ENCODE measurements around the gene XRN1.

Gene XRN1

GRCh38 chr3:142268426-142268825 lies 179.4 kb downstream of the XRN1 start:
- Histone ChIP-seq H3K9me3 (ENCODE audit: insufficient read depth, low read length) (no peaks in the 10 kb centered on the region), H3K4me2 (ENCODE audit: low read depth, low read length, poor library complexity, severe bottlenecking) (no peak overlapping the region), H3K9me2 (replicated peaks; ENCODE audit: insufficient read depth, low read length) (no peaks in the 10 kb centered on the region), H3K27me3 (ENCODE audit: low read length) (no peaks in the 10 kb centered on the region), H3K4me3 (ENCODE audit: insufficient read depth, low read length, poor library complexity, severe bottlenecking) (no peak overlapping the region), H3K36me3 (ENCODE audit: low read length) (no peaks in the 10 kb centered on the region), H3K9ac (ENCODE audit: low read length) (no peak overlapping the region), H3F3A (ENCODE audit: insufficient read depth) (no peaks in the 10 kb centered on the region), H4K20me1 (ENCODE audit: low read depth, low read length) (no peaks in the 10 kb centered on the region), H3K79me2 (ENCODE audit: insufficient read depth, low read length) (no peaks in the 10 kb centered on the region), H2AFZ (ENCODE audit: low read depth, low read length, severe bottlenecking) (no peak overlapping the region), H3K27ac (ENCODE audit: low read depth, low read length) (no peak overlapping the region)
- TF ChIP-seq CTCF (IDR thresholded peaks at IDR 0.05; ENCODE audit: insufficient read depth, low read length, poor library complexity, severe bottlenecking) (no peak), EZH2phosphoT487 (conservative IDR thresholded peaks at IDR 0.05; ENCODE audit: low read length) (no peak)

- Histone ChIP-seq H3K4me3 (ENCODE audit: insufficient read depth, low read length, poor library complexity, severe bottlenecking) (no peak overlapping the region), H3F3A (ENCODE audit: insufficient read depth) (no peaks in the 10 kb centered on the region), H3K4me2 (ENCODE audit: low read depth, low read length, poor library complexity, severe bottlenecking) (no peak overlapping the region), H3K27ac (ENCODE audit: low read depth, low read length) (no peak overlapping the region), H3K36me3 (ENCODE audit: low read length) (no peaks in the 10 kb centered on the region), H3K9me2 (replicated peaks; ENCODE audit: insufficient read depth, low read length) (no peaks in the 10 kb centered on the region), H3K9me3 (ENCODE audit: insufficient read depth, low read length) (no peaks in the 10 kb centered on the region), H4K20me1 (ENCODE audit: low read depth, low read length) (no peaks in the 10 kb centered on the region), H3K9ac (ENCODE audit: low read length) (no peak overlapping the region), H3K27me3 (ENCODE audit: low read length) (no peaks in the 10 kb centered on the region), H3K79me2 (ENCODE audit: insufficient read depth, low read length) (no peaks in the 10 kb centered on the region), H2AFZ (ENCODE audit: low read depth, low read length, severe bottlenecking) (no peak overlapping the region)
- TF ChIP-seq EZH2phosphoT487 (conservative IDR thresholded peaks at IDR 0.05; ENCODE audit: low read length) (no peak), CTCF (IDR thresholded peaks at IDR 0.05; ENCODE audit: insufficient read depth, low read length, poor library complexity, severe bottlenecking) (no peak)
Measured at GRCh38 chr3:142267269-142267668, 180.6 kb downstream of the XRN1 start.

GRCh38 chr3:142263112-142263511 lies 184.7 kb downstream of the XRN1 start:
- Histone ChIP-seq H3K4me3 (ENCODE audit: insufficient read depth, low read length, poor library complexity, severe bottlenecking) (no peak overlapping the region), H2AFZ (ENCODE audit: low read depth, low read length, severe bottlenecking) (no peak overlapping the region), H3F3A (ENCODE audit: insufficient read depth) (no peaks in the 10 kb centered on the region), H3K27me3 (ENCODE audit: low read length) (no peaks in the 10 kb centered on the region), H3K9ac (ENCODE audit: low read length) (no peak overlapping the region), H3K27ac (ENCODE audit: low read depth, low read length) (no peak overlapping the region), H3K4me2 (ENCODE audit: low read depth, low read length, poor library complexity, severe bottlenecking) (no peak overlapping the region), H3K9me3 (ENCODE audit: insufficient read depth, low read length) (no peaks in the 10 kb centered on the region), H4K20me1 (ENCODE audit: low read depth, low read length) (no peaks in the 10 kb centered on the region), H3K9me2 (replicated peaks; ENCODE audit: insufficient read depth, low read length) (no peaks in the 10 kb centered on the region), H3K36me3 (ENCODE audit: low read length) (no peaks in the 10 kb centered on the region), H3K79me2 (ENCODE audit: insufficient read depth, low read length) (no peaks in the 10 kb centered on the region)
- TF ChIP-seq EZH2phosphoT487 (conservative IDR thresholded peaks at IDR 0.05; ENCODE audit: low read length) (no peak), CTCF (IDR thresholded peaks at IDR 0.05; ENCODE audit: insufficient read depth, low read length, poor library complexity, severe bottlenecking) (no peak)

Data from SU-DHL-6 (cell line).